ENCODE data around the gene NR6A1.

The NR6A1 gene

DNA sequence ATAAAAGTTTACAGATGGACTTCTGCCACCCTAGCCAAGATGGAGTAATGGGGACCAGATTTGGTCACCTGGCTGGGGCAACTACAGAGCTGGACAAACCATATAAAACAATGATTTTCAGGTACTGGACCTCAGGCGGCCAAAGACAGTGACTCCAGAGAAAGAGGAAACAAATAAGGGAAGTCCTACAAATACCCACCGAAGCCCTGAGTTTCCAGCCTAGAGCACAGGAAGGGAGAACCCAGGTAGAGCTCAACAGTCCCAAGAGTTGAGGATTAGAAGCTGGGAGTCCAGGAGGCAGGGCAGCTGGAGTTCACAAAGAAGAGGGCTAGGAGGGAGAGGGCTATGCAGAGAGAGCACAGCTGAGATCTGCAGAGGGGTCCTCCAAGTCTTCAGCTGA is 157.3 kb downstream of the NR6A1 start (continued):
- TF ChIP-seq, protein P1, sequence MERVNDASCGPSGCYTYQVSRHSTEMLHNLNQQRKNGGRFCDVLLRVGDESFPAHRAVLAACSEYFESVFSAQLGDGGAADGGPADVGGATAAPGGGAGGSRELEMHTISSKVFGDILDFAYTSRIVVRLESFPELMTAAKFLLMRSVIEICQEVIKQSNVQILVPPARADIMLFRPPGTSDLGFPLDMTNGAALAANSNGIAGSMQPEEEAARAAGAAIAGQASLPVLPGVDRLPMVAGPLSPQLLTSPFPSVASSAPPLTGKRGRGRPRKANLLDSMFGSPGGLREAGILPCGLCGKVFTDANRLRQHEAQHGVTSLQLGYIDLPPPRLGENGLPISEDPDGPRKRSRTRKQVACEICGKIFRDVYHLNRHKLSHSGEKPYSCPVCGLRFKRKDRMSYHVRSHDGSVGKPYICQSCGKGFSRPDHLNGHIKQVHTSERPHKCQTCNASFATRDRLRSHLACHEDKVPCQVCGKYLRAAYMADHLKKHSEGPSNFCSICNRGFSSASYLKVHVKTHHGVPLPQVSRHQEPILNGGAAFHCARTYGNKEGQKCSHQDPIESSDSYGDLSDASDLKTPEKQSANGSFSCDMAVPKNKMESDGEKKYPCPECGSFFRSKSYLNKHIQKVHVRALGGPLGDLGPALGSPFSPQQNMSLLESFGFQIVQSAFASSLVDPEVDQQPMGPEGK (tag by site-specific recombination; IDR thresholded peaks at IDR 0.05) = no peak
- TF ChIP-seq, protein P2, sequence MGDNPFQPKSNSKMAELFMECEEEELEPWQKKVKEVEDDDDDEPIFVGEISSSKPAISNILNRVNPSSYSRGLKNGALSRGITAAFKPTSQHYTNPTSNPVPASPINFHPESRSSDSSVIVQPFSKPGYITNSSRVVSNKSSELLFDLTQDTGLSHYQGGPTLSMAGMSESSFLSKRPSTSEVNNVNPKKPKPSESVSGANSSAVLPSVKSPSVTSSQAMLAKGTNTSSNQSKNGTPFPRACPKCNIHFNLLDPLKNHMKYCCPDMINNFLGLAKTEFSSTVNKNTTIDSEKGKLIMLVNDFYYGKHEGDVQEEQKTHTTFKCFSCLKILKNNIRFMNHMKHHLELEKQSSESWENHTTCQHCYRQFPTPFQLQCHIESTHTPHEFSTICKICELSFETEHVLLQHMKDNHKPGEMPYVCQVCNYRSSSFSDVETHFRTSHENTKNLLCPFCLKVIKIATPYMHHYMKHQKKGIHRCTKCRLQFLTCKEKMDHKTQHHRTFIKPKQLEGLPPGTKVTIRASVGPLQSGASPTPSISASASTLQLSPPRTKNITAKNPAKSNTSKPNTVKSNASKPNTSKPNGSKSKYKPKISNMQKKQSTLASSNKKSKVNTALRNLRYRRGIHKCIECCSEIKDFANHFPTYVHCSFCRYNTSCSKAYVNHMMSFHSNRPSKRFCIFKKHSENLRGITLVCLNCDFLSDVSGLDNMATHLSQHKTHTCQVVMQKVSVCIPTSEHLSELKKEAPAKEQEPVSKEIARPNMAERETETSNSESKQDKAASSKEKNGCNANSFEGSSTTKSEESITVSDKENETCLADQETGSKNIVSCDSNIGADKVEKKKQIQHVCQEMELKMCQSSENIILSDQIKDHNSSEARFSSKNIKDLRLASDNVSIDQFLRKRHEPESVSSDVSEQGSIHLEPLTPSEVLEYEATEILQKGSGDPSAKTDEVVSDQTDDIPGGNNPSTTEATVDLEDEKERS (tag by site-specific recombination; IDR thresholded peaks at IDR 0.05) = no peak
- TF ChIP-seq ZNF626 (tag by site-specific recombination; IDR thresholded peaks at IDR 0.05) (no peak), ZNF514 (tag by site-specific recombination; IDR thresholded peaks at IDR 0.05) (no peak), ZNF473 (tag by site-specific recombination; IDR thresholded peaks at IDR 0.05) (no peak), ZNF2 (tag by site-specific recombination; IDR thresholded peaks at IDR 0.05) (no peak), ZNF121 (tag by site-specific recombination; IDR thresholded peaks at IDR 0.05) (no peak), BCL11A (tag by site-specific recombination; IDR thresholded peaks at IDR 0.05; ENCODE audit: low read depth) (no peak), ZNF302 (tag by site-specific recombination; IDR thresholded peaks at IDR 0.05; ENCODE audit: low read depth) (no peak), ZNF776 (tag by site-specific recombination; IDR thresholded peaks at IDR 0.05; ENCODE audit: borderline replicate concordance) (no peak), ZNF677 (tag by site-specific recombination; IDR thresholded peaks at IDR 0.05) (no peak), ZNF521 (tag by site-specific recombination; IDR thresholded peaks at IDR 0.05) (no peak), WT1 (tag by site-specific recombination; IDR thresholded peaks at IDR 0.05) (no peak)
- TF ChIP-seq, protein P3, sequence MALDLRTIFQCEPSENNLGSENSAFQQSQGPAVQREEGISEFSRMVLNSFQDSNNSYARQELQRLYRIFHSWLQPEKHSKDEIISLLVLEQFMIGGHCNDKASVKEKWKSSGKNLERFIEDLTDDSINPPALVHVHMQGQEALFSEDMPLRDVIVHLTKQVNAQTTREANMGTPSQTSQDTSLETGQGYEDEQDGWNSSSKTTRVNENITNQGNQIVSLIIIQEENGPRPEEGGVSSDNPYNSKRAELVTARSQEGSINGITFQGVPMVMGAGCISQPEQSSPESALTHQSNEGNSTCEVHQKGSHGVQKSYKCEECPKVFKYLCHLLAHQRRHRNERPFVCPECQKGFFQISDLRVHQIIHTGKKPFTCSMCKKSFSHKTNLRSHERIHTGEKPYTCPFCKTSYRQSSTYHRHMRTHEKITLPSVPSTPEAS (tag by site-specific recombination; IDR thresholded peaks at IDR 0.05) = no peak

DNA sequence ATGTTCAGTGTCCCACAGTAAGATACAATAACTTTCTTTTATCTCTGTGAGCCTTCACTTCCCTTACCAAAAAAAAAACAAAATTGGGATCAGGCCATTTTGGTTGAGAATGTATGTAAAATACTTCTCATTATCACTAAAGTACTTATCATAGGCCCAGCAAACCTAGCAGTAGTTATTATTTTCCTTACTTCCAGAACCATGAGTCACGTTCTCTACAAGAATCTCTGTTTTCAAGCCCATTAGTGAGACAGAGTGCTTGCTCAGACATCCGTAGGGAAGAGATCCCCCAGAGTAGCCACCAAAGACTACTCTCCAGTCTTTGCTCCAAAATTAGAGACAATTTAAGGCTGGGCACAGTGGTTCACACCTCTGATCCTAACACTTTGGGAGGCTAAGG is 160.0 kb downstream of the NR6A1 start:
- H3K27ac ChIP-seq (ENCODE audit: extremely low read depth, low read depth, low read length) = no peak overlapping the region
- POLR2A ChIA-PET = no interaction called here
- CTCF ChIA-PET = interaction anchor here (0.7 to 3.7 kb wide), 3 partner anchors 100 to 114 kb away, joined by 5 to 29 read pairs (median 7); no protein-coding TSS in a partner anchor
- H3K9me3 ChIP-seq (ENCODE audit: control insufficient read depth, insufficient read depth, low read depth, low read length) = no peaks in the 10 kb centered on the region
- H3K4me3 ChIP-seq (ENCODE audit: low read depth, low read length) = no peak overlapping the region
- H3K4me1 ChIP-seq (ENCODE audit: control insufficient read depth, insufficient read depth, low read length) = peaks cover 10% of the 10 kb centered on the region
- TF ChIP-seq ZNF560 (tag by site-specific recombination; IDR thresholded peaks at IDR 0.05; ENCODE audit: borderline replicate concordance) (no peak), ZNF335 (tag by site-specific recombination; conservative IDR thresholded peaks at IDR 0.05) (no peak), ZNF791 (tag by site-specific recombination; IDR thresholded peaks at IDR 0.05) (no peak)
- TF ChIP-seq, protein P4, sequence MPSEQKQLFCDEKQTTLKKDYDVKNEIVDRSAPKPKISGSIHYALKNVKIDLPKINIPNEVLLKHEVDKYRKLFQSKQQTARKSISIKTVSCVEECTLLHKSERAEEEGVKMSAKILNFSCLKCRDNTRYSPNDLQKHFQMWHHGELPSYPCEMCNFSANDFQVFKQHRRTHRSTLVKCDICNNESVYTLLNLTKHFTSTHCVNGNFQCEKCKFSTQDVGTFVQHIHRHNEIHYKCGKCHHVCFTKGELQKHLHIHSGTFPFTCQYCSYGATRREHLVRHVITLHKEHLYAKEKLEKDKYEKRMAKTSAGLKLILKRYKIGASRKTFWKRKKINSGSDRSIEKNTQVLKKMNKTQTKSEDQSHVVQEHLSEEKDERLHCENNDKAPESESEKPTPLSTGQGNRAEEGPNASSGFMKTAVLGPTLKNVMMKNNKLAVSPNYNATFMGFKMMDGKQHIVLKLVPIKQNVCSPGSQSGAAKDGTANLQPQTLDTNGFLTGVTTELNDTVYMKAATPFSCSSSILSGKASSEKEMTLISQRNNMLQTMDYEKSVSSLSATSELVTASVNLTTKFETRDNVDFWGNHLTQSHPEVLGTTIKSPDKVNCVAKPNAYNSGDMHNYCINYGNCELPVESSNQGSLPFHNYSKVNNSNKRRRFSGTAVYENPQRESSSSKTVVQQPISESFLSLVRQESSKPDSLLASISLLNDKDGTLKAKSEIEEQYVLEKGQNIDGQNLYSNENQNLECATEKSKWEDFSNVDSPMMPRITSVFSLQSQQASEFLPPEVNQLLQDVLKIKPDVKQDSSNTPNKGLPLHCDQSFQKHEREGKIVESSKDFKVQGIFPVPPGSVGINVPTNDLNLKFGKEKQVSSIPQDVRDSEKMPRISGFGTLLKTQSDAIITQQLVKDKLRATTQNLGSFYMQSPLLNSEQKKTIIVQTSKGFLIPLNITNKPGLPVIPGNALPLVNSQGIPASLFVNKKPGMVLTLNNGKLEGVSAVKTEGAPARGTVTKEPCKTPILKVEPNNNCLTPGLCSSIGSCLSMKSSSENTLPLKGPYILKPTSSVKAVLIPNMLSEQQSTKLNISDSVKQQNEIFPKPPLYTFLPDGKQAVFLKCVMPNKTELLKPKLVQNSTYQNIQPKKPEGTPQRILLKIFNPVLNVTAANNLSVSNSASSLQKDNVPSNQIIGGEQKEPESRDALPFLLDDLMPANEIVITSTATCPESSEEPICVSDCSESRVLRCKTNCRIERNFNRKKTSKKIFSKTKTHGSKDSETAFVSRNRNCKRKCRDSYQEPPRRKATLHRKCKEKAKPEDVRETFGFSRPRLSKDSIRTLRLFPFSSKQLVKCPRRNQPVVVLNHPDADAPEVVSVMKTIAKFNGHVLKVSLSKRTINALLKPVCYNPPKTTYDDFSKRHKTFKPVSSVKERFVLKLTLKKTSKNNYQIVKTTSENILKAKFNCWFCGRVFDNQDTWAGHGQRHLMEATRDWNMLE (tag by site-specific recombination; conservative IDR thresholded peaks at IDR 0.05; ENCODE audit: low read depth) = no peak
- TF ChIP-seq, protein P5, sequence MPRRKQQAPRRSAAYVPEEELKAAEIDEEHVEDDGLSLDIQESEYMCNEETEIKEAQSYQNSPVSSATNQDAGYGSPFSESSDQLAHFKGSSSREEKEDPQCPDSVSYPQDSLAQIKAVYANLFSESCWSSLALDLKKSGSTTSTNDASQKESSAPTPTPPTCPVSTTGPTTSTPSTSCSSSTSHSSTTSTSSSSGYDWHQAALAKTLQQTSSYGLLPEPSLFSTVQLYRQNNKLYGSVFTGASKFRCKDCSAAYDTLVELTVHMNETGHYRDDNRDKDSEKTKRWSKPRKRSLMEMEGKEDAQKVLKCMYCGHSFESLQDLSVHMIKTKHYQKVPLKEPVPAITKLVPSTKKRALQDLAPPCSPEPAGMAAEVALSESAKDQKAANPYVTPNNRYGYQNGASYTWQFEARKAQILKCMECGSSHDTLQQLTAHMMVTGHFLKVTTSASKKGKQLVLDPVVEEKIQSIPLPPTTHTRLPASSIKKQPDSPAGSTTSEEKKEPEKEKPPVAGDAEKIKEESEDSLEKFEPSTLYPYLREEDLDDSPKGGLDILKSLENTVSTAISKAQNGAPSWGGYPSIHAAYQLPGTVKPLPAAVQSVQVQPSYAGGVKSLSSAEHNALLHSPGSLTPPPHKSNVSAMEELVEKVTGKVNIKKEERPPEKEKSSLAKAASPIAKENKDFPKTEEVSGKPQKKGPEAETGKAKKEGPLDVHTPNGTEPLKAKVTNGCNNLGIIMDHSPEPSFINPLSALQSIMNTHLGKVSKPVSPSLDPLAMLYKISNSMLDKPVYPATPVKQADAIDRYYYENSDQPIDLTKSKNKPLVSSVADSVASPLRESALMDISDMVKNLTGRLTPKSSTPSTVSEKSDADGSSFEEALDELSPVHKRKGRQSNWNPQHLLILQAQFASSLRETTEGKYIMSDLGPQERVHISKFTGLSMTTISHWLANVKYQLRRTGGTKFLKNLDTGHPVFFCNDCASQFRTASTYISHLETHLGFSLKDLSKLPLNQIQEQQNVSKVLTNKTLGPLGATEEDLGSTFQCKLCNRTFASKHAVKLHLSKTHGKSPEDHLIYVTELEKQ (tag by site-specific recombination; IDR thresholded peaks at IDR 0.05; ENCODE audit: borderline replicate concordance) = no peak
- no peaks in the 10 kb centered on the region for H3K36me3 ChIP-seq (ENCODE audit: control insufficient read depth in 2 of 2, insufficient read depth in 1 of 2, low read length in 2 of 2)

Data from HEK293 (cell line).